NCI-H69 (cell line): ENCODE data around the gene JOSD2.

Experiments used
- DNase-seq: peaks from one replicate; lab custom pipeline; 2025; lab: John Stamatoyannopoulos, UW

The JOSD2 gene

DNA sequence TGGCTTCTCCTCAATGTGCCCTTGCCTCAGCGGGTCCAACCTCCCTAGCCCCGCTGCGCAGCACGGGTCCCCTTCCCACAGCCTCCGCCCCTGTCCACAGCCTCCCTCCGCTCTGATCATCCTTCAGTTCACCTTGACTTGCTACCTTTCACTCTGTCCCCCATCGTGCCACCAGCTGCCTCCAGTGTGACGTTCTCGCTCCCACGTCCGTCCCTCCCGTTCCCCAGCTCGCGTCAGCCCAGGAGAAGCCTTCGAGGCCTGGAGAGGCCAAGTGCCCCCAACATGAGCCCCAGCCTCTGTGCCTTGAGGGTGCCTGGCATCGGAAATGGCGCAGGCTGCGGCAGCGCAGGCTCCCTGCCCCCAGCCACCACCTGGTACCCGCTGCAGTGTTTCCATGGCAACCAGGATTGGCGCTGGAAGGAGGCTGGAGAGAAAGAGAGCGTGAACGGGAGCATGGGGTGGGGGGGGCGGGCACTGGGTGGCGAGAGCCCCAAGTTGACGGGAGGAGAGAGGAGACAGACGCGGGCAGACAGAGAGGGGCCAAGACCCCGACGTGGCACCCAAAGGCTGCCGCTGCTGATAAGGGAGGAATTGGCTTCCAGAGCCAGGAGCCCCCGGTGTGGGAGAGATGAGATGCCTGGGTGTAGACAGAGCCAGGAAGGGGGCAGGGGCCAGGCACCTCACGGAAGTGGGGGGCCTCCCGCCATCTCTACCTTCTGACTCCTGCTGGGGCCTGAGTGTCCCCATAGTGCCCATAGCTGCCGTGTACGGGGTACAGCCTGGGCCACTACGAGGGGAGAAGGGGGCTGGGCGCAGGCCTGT lies 3.6 kb upstream of the JOSD2 start:
- DNase-seq, result peak; percentile 81

DNA sequence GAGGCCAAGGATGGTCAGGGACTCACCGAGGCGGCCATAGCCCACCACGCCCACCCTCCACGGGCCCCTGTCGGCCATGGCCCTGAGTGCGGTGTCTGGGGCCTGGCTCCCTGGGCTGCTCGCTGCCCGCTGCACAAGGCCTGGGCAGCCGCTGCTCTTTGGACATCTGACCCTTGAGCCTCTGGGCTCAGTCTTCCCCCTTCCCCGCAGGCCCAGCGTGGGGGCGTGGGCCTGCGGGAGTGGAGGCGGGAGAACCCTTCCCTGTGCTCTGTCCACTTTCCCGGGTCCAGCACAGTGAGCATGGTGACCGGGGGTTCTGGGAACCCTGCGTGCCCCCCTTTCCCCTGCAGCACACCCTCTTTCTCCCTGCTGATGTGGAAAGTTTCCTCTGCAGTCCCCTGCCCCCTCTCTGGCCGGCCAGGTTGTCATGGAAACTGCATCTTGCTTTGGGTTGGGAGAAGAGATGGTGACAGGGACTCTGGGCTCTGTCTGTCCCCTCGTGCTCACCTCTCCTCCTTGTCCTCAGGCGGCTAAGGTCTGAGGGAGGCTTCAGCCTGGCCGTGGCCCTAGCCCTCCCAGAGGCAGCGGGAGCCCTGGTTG lies 2.9 kb upstream of the JOSD2 start, which contains the start of gene ASPDH:
Gene ASPDH, minus strand, starts transcription at position 168 of the 600 bp plus-strand sequence. Its CDS starts 90 bp downstream, at position 78.
- DNase-seq, result no peak

DNA sequence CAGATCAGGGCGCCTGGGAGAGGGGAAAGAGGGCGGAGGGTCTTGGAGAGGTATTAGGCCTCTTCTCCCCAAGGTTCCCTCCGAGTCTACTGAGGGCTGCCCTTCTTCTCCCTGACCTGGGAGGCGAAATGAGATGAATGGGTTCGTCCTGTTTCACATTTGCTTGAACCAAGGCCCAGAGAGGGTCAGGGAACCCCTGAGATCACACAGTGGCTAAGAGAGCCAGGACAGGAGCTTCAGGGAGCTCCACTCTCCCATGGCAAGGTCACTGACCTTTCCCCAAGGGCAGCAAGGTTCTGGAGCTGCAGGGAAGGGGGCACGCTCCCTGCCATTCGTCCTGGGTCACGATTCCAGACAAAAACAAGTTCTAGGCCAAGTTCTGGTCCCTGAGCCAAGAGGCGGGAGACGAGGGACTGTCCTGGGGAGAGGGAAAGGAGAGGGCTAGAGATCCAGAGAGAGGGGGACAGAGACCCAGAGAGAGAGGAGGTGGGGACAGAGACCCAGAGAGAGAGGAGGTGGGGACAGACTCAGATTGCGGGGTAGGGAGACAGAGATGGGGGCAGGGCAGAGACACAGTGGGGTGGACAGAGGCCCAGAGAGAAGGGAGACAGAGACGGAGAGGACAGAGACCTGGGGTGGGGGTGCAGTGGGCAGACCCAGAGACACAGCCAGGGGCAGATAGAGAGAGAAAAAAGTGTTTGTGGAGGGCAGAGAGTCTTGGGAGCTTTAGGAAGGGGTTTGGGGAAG lies 2.2 kb upstream of the JOSD2 start:
- no peak for DNase-seq

DNA sequence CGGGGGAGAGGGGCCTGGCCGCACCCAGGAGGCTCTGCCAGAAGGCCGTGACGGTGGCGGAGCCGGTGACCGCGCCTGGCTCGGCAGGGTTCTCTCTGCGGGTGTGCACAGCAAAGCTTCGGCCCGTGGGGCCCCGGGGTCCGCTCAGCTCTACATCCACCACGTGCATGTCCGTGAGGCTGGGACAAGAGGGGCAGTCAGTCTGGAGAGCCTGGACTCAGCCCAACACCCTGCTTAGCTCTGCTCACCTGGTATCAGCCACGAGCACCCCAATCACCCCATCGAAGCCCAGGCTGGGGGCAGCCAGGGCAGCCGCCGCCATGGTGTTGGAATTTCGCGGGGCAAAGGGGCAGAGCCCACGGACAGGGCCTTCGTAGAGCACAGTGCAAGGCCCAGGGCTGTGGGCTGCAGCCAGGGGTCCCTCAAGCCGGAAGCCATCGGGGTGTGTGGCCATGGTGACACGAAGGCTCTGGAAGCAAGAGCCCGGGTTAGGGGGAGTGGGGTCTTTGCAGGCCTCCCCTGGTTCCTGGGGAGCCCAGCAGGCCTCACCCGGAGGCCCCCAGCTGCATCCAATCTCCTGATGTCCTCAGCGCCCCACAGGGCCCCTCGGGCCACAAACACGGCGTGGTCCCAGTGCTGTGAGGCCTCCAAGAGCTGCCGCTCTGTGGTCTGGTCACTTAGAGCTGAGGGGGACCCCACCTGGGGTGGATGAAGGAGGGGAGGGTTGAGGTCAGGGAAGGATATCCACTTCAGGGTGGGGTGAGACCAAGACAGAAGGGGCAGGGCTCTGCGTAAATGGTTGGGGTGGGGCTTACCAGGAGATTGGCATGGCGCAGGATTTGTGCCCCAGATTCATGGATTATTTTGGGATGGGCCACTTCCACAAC lies 1.4 kb upstream of the JOSD2 start:
- no peak for DNase-seq

DNA sequence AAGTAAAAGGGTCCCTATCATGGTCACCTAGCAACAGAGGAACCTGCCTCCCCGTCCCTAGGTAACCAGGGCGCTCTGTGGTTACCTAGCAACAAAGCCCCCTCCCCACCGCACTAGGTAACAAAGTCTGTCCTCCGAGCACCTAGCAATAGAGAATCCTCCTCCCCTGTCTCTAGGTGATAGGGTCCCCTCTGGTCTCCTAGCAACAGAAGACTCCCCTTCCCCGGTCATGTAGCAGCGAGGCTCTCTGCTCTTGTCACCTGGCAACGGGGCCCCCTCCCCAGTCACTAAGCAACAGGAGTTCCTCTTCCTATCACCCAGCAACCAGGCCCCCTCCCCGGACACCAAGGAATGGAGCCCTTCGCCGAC lies 307 bp downstream of the JOSD2 start:
- peak; percentile 96 for DNase-seq

DNA sequence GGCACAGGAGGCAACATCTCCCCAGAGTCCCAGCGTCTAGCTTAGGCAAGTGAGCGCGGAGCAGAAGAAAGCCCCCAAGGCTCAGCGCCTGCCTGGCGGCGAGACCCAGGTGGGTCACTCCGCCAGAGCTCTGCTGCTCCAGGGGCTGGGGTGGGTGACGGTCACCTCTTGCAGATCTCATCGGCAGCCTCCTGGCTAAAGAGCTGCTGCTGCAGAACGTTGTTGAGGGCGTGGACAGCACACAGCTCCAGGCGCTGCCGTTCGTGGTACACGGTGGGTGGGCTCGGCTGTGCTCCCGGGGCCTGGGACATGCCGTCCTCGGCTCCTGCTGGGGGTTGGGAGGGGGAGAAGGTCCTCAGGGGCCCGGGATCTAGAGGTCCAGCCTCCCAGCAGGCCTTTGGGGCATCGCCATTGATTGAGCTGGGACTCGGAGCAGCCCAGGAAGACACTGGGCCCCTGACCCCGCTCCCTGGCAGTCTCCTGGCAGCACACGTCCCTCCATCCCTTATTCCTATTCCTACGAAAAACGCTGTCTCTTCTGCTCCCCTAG lies 795 bp downstream of the JOSD2 start:
- DNase-seq, result no peak

DNA sequence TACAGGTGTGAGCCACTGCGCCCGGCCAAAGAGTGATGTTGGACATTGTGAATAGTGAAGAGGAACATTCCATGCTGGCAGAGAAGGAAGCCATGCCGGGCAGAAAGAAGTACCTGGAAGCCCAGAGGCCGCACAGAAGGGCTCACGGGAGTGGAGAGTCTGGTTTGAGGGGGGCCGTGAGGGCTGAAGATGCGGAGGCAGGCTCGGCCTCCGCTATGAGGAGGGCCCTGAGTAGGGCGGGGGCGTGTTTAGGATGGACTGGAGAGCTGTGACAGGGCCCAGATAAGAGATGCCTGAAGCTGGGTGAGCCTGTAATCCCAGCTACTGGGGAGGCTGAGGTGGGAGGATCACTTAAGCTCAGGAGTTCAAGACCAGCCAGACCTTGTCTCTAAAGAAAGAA lies 1.6 kb downstream of the JOSD2 start:
- no peak for DNase-seq

DNA sequence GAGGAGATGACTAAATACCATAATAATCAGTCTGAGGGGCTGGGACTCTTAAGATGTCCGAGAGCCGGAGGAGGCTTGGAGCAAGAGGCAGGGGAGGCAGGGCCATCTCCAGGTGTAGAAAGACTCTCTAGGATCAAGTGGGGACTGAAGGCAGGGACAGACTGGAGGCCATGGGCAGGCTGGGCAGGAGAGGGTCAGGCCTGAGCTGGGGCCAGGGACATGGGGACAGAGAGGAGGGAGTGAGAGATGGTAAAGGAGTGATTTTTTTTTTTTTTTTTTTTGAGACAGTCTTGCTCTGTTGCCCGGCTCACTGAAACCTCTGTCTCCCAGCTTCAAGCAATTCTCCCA lies 2.2 kb downstream of the JOSD2 start:
- no peak for DNase-seq

DNA sequence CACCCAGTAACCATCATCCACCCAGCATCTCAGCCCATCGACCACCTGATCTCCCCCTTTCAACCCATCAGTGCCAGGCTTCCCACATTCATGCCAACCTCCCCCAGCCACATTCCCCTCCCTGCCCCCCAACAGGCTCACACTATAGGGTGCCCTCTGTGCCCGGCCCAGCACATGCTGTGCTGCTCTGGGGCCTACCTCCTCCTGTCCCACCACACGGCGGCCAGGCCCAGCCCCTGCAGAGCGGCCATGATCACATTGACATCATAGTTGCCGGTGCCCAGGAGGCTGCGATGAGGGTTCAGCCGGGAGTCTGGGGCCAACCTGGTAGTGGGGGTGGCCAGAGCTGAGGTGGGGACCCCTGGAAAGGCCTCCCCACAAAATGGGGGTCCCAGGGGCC lies 3.6 kb downstream of the JOSD2 start:
- DNase-seq, result no peak

DNA sequence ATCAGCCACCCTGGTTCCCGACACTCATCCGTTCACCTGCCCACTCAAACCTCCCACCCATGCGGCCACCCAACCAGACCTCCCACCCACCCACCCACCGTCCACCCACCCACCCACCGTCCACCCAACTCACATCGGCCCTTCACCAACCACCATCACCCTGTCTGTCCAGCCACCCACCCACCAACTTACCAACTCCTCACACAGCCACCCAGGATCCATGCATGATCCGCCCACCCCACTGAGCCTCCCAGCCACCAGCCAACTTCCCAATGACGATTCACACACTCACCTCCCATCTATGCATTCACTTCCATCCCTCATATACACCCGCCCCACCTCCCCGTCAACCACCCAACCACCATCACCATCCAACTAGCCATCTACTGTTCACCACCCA lies 4.3 kb downstream of the JOSD2 start:
- no peak for DNase-seq

DNA sequence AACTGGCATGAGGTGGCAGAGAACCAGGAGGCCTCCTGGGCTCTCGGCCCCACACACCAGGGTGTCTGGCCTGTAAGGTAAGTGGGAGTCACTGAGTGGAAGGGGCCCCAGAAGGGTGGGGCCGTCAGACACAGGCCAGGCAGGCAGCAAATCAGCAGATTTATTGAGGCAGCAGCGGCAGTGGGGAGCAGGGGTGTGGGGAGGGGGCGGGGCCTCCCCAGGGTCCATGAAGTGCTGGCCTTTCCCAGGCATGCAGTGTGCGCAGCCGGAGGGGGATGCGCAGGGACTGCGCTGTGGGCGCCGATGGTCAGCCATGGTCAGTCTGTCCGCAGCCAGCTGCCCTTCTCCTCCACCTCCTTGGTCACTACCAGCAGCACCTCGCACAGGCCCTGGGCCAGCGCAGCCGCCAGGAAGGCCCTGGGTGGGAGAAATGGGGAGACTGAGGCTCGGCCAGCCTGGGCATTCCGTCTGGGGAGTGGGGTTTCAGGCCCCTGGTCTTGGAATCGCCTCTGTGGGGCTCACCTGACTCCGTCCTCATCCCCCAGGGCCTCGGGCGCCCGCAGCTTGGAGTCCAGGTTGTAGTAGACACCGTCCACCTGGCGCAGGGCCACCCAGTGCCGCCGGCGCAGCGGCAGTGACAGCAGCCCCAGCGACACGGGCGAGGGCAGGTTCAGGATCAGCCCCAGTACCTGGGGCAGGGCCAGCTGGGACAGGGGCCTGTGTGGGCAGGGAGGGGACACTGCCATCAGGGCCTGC lies 5.0 kb downstream of the JOSD2 start:
- DNase-seq, result no peak

DNA sequence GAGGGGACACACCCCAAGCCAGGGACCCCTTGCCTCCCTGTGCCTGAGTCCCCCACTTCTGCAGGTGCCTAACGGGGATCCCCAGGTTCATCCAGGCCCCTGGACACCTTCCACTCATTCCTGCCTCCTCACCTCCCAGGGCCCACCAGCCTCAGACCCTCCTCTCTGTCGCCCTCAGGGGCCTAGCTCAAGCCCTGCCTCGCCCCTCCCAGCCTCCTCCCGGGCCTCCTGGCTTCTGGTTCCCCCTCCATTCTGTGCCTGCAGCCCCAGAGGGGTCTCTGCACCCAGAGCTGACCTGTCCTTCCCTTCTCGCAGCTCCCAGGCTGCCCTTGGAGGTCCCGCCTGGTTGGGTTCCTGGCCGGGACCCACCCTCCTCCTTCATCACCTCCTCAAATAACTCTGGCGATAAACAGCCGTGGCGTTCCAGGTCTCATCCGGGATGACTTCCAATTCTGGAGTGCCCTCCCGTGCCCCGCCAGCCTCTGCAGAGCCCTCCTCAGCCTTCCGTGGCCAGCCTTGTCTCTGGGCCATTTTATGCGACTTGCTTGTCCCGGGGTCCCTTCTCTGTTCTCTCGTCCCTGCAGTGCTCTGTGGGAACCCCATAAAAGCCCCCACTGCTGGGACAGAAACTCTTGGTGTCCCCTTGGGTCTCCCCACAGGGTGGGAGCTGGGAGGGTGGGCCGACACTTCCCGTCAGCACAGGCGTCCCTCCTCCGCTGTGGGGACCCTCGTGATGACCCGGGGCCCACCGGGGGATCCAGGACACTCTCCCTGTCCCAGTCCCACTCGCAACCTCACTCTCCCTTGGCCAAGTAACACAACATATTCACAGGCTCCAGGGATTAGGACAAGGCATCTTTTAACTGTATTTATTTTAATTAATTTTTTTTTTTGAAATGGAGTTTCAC lies 9.2 kb downstream of the JOSD2 start:
- no peak for DNase-seq

DNA sequence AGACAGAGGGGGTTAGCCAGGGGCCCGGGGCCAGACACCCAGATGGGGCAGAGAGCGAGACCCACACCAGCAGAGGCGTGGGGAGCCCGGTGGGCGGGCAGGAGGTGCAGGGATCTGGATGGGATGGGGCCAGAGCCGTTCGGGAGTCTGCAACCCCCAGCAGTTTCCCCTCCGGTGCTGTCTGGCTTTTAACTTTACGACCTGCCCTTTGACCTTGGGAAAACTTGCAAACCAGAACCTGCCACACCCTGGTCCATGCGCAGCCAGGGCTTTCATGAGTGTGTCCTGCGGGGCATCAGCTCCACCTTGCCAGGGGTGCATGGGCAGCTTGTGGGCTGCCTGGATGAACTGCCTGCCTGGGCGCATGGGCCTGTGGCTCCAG lies 9.8 kb downstream of the JOSD2 start:
- DNase-seq, result no peak

DNA sequence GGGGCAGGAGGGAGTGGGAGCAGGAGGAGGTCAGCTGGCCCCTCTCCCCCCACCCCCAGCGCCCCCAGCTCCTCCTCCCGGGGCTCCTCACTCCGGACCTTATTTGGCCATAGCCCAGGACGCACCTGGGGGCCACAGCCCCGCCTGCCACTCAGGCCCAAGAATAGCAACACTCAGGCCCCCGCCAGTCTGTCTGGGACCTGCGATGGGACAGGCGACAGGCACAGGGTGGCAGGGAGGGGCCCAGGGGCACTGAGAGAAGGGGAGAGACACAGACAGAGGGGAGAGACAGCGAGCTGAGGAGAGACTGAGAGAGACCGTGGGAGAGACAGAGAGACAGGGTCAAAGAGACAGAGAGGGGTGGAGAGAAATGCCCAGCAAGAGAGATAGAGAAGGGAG lies 10.2 kb downstream of the JOSD2 start:
- no peak for DNase-seq

DNA sequence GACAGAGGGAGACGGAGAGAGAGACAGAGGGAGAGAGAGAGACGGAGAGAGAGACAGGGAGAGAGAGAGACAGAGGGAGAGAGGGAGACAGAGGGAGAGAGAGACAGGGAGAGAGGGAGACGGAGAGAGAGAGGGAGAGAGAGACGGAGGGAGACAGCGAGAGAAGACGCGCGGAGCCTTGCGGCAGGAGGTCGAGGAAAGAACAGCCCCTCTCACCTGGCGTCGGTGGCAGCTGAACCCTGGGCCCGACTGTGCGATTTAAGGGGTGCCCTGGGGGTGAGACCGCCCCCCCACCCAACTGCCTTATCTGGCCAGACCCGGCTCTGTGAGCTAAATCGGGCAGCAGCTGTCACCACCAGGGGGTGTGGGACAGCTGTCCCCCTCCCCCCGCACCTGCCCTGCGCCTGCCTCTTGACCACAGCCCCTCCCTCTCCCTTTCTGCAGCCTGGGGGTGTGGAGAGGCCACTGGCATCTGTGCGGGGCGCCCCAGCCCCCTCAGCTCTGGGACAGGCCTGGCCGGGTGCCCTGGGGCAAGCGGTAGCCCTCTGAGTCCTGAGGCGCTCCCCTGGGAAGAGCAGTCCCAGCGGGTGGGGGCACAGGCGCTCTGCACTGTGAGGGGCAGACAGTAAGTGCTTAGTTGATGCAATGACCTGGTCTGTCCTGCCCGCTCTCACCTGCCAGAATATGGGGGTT lies 10.8 kb downstream of the JOSD2 start:
- DNase-seq, result peak; percentile 71

DNA sequence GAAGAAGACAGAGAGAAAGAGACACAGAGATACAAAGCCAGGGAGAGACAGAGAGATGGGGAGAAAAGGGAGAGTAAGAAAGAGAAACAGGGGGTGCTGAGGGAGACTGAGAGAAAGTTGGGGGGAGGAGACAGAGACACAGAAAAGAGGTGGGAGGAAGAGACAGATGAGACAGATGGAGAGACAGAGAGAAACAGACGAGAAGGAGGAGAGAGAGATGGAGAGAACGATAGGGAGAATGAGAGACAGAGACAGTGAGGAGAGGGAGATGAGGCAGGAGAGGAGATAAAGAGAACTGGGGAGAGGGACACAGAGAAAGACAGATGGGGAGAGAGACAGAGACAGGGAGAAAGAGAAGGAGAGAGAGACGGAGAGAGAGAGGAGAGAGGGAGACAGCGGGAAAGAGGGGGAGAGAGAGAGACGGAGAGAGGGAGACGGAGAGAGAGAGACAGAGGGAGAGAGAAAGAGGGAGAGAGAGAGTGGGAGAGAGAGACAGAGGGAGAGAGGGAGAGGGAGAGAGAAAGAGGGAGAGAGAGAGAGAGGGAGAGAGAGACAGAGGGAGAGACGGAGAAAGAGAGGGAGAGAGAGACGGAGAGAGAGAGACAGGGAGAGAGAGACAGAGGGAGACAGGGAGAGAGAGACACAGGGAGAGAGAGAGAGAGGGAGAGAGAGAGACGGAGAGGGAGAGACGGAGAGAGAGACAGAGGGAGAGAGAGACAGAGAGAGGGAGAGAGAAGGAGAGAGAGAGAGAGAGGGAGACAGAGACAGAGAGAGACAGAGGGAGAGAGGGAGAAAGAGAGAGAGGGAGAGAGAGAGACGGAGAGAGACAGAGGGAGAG lies 12.6 kb downstream of the JOSD2 start:
- DNase-seq, result no peak

DNA sequence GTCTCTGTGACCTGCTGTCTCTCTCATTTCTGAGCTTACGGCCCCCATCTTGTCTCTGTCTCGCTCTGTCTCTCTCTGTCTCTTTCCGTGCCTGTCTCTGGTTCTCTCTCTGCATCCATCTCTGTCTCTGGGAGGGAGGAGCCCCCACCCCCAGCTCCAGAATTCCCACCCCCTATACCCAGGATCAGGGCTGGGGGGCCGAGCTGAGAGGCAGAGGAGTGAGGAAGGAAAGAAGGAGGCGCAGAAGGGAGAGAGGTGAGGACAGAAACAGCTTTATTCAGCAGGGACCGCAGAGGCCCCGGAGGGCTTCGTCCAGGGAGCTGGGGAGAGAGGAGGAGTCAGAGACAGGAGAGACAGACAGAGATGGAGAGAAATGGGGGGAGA lies 14.0 kb downstream of the JOSD2 start:
- no peak for DNase-seq

DNA sequence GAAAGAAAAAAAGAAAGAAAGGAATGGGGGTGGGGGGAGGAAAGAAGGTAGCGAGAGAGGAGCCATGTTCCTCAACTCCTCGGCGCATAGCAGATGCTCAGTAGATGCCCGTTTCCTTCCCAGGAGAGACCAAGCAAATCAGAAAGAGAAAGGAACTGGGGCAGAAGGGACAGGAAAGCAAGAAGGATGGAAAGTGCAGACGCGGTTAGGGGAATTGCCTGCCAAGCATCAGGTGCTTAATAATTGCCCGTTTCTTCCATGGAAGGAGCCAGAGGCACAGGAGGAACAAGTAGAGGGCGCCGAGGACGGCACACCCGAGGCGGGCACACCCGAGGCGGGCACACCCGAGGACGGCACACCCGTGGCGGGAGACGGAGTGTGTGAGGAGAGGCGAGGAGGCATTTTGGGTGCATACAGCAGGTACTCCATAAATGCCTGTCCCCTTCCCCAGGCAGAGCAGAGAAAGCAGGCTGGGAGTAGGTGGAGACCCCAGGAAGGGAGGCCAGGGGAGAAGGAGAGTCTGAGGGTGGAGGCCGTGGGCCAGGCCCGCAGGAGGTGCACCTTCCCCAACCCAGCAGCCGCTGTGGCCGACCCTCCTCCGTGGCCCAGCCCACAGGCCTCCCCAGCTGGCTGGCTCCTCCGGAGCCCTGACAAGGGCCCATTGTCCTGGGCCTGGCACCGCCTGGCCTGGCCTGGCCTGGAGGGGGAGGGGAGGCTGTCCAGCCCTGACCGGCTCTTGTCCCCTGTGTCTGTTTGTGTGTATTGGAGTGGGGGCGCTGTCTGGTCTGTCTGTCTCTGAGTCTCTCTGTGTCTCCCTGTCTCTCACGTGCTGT lies 14.6 kb downstream of the JOSD2 start:
- peak; percentile 9 for DNase-seq
